GM10847 (cell line): ENCODE data around the gene PRRT1.
A peak's percentile ranks its signal among the peaks of the same experiment; 100 is the strongest.

ENCODE experiments used
- POLR2A ChIP-seq: IDR thresholded peaks from 2 replicates; pipeline ENCODE4 v1.6.1; 2011; ENCODE audit not compliant: insufficient read length; ENCODE audit errors: extremely low read depth

Gene PRRT1

DNA sequence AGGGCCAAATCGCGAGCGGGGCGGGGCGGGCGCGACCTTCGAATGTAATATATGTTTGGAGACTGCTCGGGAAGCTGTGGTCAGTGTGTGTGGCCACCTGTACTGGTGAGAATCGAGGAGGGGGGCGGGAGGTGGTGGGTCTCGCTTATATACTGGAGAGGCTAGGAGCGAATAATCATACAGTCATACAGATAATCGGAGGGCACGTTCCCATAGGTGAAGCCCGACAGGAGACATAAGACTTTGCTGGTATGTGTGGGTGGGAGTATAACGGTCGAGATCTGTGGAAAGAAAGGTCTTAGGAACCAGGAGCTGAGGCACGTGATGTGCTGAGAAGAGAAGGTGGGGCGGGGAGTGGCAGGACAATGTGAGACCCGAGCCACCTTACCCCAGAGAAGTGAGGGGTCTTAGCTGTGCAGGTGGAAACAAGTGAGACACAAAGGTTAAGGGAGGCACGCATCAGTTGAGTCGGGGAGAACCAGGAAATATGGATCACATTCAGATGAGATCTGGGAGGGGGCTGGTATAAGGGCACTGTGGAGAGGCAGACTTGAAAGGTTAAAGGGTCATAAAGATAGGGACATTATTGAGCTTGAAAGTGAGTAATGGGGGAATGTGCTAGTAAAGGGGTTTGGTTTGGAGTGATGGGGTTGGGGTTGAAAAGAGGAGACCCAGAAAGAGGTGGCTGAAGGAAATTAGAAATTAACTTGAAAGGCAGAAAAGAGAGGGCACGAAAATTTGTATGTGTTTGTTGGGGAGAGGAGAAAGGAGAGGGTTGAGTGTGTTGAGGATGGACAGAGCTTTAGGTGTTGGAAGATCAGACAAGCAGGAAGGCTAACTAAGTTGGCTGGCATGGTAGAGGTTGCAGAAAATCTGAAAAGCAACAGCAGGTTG is 27.1 kb upstream of the PRRT1 start:
- no peak for TF ChIP-seq POLR2A

DNA sequence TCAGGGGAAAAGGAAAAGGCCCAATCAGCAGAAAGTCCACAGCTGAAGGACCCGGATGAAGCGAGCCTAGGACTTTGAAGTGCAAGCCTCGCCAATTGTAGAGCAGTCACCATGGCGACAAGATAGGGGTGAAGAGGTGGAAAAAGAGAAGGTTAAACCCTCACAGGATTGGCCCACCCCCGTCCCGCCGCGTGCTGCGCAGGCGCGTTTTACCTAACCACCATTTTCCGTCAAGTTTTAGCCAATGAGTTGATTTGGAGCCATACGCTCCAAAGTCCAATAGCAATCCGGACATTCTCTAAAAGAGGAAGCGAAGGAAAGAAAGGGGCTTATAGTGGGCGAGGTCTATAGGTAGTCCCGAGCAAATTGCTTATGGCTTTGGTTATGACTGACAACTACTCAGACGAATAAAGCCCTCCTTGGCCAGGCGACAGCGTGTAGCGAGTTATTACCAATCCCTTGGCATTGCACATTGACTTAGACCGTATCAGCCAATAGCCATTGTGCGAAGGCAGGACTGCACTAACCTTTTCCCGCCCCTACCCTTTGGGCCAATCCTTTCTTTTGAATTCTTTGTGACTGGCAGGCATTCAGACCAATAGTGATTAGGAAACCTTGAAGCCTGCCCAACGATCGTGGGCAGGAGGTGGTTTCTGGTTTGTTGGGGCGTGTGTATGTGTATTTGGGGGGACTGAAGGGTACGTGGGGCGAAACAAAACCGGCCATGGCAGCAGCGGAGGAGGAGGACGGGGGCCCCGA is 26.2 kb upstream of the PRRT1 start, which contains the start of gene RNF5:
Gene RNF5 (plus strand): TSS at position 618 of the 759 bp plus-strand sequence. CDS start 107 bp downstream, at position 725.
- peak; percentile 1 for TF ChIP-seq POLR2A

GRCh38 chr6:32177183-32177787 is 25.5 kb upstream of the PRRT1 start:
- peak; percentile 1 for TF ChIP-seq POLR2A

- TF ChIP-seq POLR2A, result no peak
Observed at GRCh38 chr6:32176476-32177182, 24.9 kb upstream of the PRRT1 start.

- TF ChIP-seq POLR2A, result peak; percentile 56
Observed at GRCh38 chr6:32175711-32176475, 24.2 kb upstream of the PRRT1 start, which contains the start of gene AGPAT1. Gene AGPAT1, minus strand, starts transcription at chr6:32176084. Its CDS starts 4,588 bp downstream, at chr6:32171496.

DNA sequence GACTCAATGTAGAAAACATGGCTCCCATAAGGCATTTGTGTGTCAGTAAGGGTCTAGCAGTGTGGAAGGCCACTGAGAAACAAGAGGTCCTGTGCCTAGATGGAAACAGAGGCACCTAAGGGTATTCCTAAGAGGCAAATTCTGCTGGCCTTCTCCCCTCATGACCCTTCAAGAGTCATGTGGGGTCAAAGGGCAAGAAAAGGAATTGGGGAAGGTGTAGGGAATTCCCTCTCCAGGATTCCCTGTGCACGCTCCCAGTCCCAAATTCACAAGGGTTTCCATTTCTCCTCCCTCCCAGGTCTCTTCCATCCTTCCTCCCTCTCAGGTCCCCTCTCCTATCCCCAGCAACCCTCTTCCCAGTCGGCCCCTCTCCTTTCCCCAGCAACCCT is 23.6 kb upstream of the PRRT1 start:
- TF ChIP-seq POLR2A, result no peak

DNA sequence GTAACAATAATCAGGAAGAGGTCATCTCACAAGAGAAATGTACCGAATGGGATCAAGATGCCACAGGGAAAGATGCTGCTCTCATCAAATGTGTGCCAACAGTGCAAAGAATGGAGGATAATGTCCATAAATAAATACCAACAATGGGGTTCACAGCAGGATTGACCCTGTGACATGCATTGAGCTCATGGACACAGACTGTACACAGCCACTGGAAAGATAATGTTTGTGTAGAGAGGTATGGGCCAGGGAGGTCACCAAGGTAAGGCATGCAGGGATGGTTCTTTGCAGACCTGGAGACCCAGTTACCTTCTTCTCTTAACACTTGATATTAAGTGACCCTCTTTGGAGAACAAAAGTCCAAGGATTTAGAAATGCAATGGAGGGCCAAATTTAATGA is 22.7 kb upstream of the PRRT1 start:
- no peak for TF ChIP-seq POLR2A

DNA sequence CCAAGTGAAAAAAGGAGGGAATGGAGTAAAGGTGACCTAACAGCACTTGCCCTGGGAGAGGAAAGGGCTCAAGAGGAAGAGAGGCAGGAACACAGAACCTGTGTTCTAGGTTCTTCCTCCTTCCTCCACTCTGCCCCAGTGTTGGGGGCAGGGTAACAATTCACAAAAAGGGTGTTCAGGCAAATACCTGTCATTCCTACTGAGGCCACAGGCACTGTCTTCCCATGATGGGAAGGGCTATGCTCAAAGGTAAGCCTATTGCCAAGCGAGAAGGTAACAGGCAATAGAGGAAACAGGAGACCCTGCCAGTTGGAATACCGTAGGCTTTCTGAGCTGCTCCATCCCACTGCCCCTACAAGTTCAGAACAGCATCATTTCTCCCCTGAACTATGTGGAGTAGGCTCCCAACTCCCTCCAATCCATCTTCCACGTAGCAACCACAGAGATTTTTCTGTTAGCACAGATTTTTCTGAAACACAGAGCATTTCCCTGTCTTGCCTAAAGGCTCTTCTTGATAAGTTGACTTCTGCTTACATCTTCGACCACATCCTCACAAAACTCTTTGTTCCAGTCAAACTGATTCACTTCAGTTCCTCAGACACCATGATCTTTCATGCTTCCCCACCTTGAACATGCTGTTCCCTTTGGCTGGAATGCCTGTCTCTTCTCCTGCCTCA is 21.4 kb upstream of the PRRT1 start:
- TF ChIP-seq POLR2A, result no peak

- no peak for TF ChIP-seq POLR2A
Observed at GRCh38 chr6:32171234-32171633, 19.5 kb upstream of the PRRT1 start.

DNA sequence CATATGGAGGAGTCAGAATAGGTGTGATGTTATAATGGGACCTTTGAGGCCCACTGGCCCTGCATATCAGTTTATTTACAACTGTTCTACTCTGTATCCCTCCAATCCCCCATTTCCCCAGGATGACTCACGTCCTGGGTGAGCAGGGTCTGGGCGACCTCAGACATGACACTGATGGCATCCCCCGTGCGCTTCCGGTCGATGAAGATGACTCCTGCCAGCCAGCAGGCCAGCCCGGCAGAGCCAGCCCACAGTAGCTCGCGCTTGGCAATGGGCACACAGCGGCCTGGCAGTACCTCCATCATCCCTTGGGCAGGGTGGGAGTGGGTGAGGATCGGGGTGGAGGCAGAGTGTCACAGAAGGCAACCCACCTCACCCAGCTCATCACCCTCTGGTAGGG is 18.6 kb upstream of the PRRT1 start:
- TF ChIP-seq POLR2A, result no peak

GRCh38 chr6:32168807-32169591 is 17.3 kb upstream of the PRRT1 start:
- no peak for TF ChIP-seq POLR2A

- TF ChIP-seq POLR2A, result no peak
Observed at GRCh38 chr6:32168350-32168749, 16.6 kb upstream of the PRRT1 start.

- TF ChIP-seq POLR2A, result no peak
Observed at GRCh38 chr6:32167761-32168262, 16.1 kb upstream of the PRRT1 start.
